Gastroesophageal sphincter (tissue), 3 donors: ENCODE data around the gene KCNIP3.

ENCODE experiments used
- CTCF ChIP-seq, 4 experiments: fragments of 200-600 bp in 2 of 4; fragments of 450-650 bp in 2 of 4; sonication (generic) in 1 of 4; IDR thresholded peaks; one replicate each; pipeline ENCODE4 v1.5.1; 2017 to 2019; ENCODE audit warnings: antibody characterized with exemption in 4 of 4, mild to moderate bottlenecking in 2 of 4, moderate library complexity in 2 of 4
- EP300 ChIP-seq: sonication (generic); formaldehyde crosslinking; IDR thresholded peaks from one replicate; pipeline ENCODE4 v1.6.1; 2017; ENCODE audit warnings: antibody characterized with exemption, mild to moderate bottlenecking
- POLR2A ChIP-seq, 2 donors: fragments of 450-650 bp; IDR thresholded peaks; one replicate each; pipeline ENCODE4 v1.6.1; 2017; ENCODE audit warnings: antibody characterized with exemption in 2 of 2, mild to moderate bottlenecking in 2 of 2, moderate library complexity in 1 of 2
- POLR2AphosphoS5 ChIP-seq: sonication (generic); formaldehyde crosslinking; IDR thresholded peaks from one replicate; pipeline ENCODE4 v1.6.1; 2017; ENCODE audit warnings: antibody characterized with exemption

GRCh38 chr2:95266781-95267430 lies 30.2 kb upstream of the KCNIP3 start:
- TF ChIP-seq POLR2A (IDR thresholded peaks at IDR 0.05) (no peak), CTCF (IDR thresholded peaks at IDR 0.05) (no peak), POLR2AphosphoS5 (no peak), EP300 (no peak)
